Measurements from ENCODE around the gene RNF20.
A peak's percentile ranks its signal among the peaks of the same experiment; 100 is the strongest.
"Not testable (repeated sequence)": the region's sequence is repeated elsewhere in the genome, so short reads cannot be mapped to it uniquely, and the experiment has no call there.

RNF20 gene, protein sequence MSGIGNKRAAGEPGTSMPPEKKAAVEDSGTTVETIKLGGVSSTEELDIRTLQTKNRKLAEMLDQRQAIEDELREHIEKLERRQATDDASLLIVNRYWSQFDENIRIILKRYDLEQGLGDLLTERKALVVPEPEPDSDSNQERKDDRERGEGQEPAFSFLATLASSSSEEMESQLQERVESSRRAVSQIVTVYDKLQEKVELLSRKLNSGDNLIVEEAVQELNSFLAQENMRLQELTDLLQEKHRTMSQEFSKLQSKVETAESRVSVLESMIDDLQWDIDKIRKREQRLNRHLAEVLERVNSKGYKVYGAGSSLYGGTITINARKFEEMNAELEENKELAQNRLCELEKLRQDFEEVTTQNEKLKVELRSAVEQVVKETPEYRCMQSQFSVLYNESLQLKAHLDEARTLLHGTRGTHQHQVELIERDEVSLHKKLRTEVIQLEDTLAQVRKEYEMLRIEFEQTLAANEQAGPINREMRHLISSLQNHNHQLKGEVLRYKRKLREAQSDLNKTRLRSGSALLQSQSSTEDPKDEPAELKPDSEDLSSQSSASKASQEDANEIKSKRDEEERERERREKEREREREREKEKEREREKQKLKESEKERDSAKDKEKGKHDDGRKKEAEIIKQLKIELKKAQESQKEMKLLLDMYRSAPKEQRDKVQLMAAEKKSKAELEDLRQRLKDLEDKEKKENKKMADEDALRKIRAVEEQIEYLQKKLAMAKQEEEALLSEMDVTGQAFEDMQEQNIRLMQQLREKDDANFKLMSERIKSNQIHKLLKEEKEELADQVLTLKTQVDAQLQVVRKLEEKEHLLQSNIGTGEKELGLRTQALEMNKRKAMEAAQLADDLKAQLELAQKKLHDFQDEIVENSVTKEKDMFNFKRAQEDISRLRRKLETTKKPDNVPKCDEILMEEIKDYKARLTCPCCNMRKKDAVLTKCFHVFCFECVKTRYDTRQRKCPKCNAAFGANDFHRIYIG

GRCh38 chr9:101533334-101534204 lies at the start of gene RNF20:
Gene RNF20, plus strand, starts transcription at chr9:101533853. Its CDS starts 1,571 bp downstream, at chr9:101535424.
- peak; percentile 93 for DNase-seq (ENCODE audit: low spot score)

DNA sequence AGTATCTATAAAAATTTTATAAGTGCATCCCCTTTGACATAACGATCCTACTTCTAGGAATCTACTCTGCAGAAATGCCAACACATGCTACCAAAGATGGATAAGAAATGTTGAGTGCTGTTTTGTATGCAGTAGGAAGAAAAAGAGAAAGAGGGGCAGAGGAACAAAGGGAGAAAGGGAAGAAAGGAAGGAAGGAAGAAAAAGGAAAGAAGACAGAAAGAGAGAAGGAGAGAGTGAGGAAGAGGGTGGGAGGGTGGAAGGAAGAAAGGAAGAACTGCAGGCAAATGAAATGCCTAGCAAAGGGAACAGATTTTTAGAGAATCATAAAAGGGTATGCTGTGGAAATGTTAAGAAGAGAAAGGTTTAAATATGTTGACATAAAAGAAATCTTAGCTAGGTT lies 49.6 kb upstream of the RNF20 start:
- no peak for DNase-seq (ENCODE audit: low spot score)

DNA sequence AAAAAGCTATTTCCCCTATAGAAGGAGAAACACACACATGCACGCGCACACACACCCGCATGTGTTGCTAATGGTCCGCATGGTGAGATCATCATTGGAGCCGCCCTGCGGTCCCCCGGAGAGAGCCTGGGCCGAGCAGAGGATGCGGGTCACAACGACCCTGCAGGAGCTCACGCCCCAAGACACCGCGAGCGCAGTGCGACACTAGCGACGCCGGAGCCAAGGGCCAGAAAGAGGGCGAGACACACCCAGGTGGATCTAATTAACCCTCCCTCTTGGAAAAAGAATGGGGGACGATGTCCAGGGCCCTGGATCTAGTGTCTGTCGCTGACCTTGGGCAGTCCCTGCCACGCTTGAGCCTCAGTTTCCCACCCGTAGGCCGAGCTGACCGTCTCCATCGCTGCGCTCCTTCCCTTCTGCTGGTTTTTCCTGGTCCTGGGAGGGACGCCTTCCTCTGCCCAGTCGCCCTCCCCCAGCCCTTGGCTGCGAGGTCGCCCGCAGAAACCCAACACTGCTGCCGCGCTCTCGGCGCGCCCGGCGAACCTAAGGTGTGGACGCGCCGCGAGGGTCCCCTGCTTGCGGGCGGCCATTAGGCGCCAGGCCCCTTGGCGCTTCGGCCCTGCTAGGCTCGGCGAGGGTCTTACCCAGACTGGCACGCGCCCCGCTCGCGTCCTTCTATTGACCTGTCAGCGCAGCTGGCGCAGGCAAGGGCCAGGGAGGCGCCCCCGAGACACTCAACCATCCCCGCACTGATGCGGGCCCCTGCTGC lies 47.5 kb upstream of the RNF20 start:
- peak; percentile 41 for DNase-seq (ENCODE audit: low spot score)

- DNase-seq (ENCODE audit: low spot score), result peak; percentile 69
These were observed 46.8 kb upstream of the RNF20 start for GRCh38 chr9:101486693-101487442.

DNA sequence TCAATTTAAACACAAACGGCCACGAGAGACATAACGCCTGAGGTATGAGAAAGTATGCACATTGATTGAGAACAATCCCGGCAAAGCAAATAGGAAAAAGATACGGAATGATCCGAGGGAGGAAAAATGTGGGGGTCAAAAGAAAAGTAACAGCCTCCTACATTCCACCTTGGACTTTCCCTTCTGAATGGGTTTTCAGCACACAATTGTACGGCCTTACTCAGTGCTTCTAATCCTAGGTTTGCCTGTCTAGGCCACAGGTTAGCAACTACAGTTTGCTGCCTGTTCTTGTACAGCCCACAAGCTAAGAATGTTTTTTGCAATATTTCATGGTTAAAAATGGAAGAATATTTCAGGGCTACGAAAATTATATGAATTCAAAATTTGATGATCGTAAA lies 46.2 kb upstream of the RNF20 start:
- DNase-seq (ENCODE audit: low spot score), result no peak

DNA sequence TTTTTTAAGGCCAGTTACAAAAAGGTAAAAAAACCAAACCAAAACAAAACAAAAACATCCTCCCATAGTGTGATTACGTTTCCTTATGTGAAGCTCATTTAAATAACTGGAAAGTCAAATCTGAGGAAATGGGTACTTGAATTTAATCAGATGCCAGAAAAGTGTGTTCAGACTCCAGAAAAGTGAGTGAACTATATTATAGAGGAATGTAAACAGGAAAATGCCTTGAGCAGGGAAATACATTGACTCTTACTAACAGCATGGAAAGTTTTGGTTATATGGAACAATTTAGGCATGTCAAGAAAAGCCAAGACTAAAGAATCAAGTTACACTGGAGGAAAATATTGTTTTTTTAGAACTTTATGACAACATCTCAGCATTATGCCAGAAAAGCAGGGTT lies 37.8 kb upstream of the RNF20 start:
- no peak for DNase-seq (ENCODE audit: low spot score)

DNA sequence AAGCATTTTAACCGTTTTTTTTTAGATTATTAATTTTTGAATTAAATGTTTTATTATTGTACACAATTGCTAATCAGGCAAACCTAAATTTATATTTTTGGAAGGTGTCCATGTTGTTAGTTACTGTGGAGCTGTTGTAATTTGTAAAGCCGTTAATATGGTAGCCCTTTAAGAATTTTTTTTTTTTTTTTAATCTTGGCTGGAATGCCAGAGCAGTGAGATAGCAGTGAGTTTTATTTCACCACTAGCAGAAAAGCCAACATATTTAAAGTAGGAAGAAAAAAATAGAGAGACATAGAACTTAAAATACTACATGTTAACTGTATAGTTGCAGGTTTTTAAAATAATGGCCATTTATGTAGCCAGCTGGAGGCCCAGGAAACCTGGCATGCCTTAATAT lies 35.3 kb upstream of the RNF20 start:
- DNase-seq (ENCODE audit: low spot score), result no peak

GRCh38 chr9:101504188-101504587 lies 29.5 kb upstream of the RNF20 start:
- no peak for DNase-seq (ENCODE audit: low spot score)

GRCh38 chr9:101508211-101508610 lies 25.4 kb upstream of the RNF20 start:
- no peak for DNase-seq (ENCODE audit: low spot score)

DNA sequence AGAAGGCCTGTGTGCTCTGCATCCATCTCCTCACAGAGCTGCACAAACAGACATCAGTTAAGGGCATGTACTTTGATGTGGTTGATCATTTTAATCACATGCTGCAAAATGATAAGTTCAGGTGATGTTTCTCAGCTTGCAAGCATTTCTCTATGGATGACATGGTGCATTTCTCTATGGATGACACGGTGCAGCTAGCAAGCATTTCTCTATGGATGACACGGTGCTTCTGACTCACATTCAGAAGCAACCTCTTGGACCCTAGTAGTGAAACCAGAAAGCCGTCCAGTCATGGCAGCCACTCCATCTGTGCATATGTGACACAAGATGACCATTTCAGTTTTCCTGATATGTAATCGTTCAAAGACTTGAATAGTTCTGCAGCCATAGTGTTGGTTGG lies 24.1 kb upstream of the RNF20 start:
- DNase-seq (ENCODE audit: low spot score), result no peak

DNA sequence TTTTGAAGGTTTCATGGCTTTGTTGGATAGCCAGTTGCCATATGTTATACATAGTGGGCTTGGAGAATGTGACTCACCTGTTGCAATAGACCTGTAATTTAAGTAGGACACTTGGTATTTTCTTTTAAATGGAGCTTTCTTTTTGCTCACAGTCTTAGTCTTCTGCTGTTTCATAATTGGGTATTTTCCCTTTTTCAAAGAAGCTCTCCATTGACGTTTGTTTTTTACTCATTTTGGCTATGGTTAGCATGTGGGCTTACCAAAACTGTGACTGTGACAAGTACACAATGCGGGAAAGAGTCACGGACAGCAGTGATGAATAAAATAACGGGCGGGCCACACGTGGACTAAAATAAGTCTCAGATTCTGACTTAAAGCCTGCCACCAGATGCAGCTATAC lies 23.2 kb upstream of the RNF20 start:
- DNase-seq (ENCODE audit: low spot score), result no peak

- DNase-seq (ENCODE audit: low spot score), result no peak
These were observed 22.6 kb upstream of the RNF20 start for GRCh38 chr9:101511009-101511408.

GRCh38 chr9:101512116-101512515 lies 21.5 kb upstream of the RNF20 start:
- DNase-seq (ENCODE audit: low spot score), result no peak

DNA sequence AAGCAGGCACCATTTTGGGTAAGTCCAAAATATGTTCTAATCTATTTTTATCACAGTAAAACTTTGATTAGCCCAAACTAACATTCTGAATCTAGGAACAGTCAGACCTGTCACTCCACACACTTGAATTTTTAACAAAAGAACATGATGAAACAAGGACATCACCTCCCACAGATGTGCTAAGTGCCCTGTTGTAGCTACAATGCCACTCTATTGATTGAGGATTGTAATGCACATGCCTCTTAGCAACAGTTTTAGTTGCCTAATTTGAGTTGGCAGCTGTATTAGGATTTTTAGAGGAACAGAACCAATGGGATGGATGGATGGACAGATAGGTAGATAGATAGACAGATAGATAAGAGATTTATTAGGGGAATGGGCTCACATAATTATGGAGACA lies 20.3 kb upstream of the RNF20 start:
- no peak for DNase-seq (ENCODE audit: low spot score)

DNA sequence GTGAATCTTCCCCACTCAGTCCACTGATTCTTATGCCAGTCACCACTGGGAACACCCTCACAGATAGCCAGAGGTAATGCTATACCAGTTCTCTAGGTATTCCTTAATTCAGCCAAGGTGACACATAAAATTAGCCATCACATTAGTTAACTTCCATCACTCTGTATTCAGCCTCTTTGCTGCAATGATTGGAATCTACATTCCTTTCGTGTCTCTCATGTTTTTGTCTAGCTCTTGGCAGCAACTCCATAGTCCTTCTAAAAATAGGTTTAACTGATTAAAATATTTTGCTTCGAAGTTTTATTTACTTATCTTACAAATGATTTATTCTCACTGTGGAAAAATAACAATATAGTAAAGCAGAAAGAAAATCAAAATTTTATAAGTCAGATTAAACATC lies 19.6 kb upstream of the RNF20 start:
- peak; percentile 29 for DNase-seq (ENCODE audit: low spot score)

DNA sequence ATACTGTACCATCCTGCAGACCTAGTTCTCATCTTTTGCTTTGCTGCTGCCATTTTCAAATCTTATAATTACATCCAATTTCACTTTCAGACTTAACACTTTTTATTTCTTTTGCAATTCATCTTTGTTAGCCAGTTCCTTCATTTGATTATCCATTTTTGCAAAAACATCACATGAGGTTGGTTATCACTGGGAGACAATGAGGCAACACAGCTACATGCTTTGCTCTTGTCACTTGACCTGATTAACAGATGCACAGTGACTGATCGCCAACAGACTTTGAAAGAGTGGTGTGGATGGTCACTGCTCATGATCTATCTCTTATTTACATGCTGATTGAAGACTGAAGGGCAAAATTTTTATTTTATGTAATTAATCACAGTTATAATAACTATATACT lies 17.0 kb upstream of the RNF20 start:
- DNase-seq (ENCODE audit: low spot score), result no peak

DNA sequence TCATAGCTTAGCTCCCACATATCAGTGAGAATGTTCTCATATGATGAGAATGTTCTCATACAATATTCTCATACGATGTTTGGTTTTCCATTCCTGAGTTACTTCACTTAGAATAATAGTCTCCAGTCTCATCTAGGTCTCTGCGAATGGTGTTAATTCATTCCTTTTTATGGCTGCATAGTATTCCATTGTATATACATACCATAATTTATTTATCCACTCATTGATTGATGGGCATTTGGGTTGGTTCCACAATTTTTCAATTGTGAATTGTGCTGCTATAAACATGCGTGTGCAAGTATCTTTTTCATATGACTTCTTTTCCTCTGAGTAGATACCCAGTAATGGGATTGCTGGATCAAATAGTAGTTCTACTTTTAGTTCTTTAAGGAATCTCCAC lies 15.2 kb upstream of the RNF20 start:
- DNase-seq (ENCODE audit: low spot score), result not testable (repeated sequence)

GRCh38 chr9:101524371-101524770 lies 9.3 kb upstream of the RNF20 start:
- no peak for DNase-seq (ENCODE audit: low spot score)

- no peak for DNase-seq (ENCODE audit: low spot score)
These were observed 6.6 kb upstream of the RNF20 start for GRCh38 chr9:101527066-101527465.

DNA sequence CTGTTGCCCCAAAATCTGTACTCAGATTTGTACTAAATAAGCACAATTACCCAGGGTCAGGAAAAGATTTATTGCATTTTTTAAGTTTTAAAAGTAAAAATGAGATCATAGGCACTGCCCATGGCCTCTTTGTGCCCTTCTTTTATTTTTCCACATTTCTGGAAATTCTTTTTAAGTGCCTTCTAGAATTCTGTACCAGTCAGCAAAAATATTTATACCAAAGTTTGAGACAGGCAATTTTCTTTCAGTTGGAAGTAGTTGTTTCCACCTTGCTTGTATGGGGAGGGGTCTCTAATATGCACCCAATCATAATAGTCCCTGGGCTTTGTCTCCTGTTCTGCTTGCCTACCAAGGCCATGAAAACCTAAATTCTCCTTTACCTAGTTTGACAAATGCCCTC lies 5.6 kb upstream of the RNF20 start:
- no peak for DNase-seq (ENCODE audit: low spot score)

Measured in AG08396 (cell line).